ENCODE data around the gene DNAJB2.
A peak's percentile ranks its signal among the peaks of the same experiment; 100 is the strongest.

Gene DNAJB2

GRCh38 chr2:219279151-219279915 is at the start of gene DNAJB2:
TSS of gene DNAJB2 (plus strand) at chr2:219279366. CDS start at chr2:219279834, 468 bp downstream.
- peak; percentile 99 for DNase-seq

- peak in 1 of 2 donors; percentile 40 for DNase-seq
These were observed 49.1 kb upstream of the DNAJB2 start for GRCh38 chr2:219230059-219230540.

GRCh38 chr2:219234331-219234730 is 44.8 kb upstream of the DNAJB2 start:
- no peak for DNase-seq

- DNase-seq: no peak
These were observed 35.8 kb upstream of the DNAJB2 start for GRCh38 chr2:219243291-219243761.

- DNase-seq: no peak
These were observed 34.4 kb upstream of the DNAJB2 start for GRCh38 chr2:219244789-219245147.

GRCh38 chr2:219245148-219245898 is 33.8 kb upstream of the DNAJB2 start, which contains the start of the genes GLB1L and STK16:
TSS of gene GLB1L (minus strand) at chr2:219245444. CDS start at chr2:219243573, 1,871 bp downstream.
TSS of gene STK16 (plus strand) at chr2:219245479. CDS start at chr2:219246000, 521 bp downstream.
- peak; percentile 86 to 88 for DNase-seq

- DNase-seq: no peak
These were observed 33.3 kb upstream of the DNAJB2 start for GRCh38 chr2:219245899-219246230.

GRCh38 chr2:219246559-219246958 is 32.6 kb upstream of the DNAJB2 start:
- DNase-seq: no peak

GRCh38 chr2:219247678-219248642 is 31.2 kb upstream of the DNAJB2 start:
- DNase-seq: peak; percentile 49 to 80

- DNase-seq: no peak
These were observed 30.3 kb upstream of the DNAJB2 start for GRCh38 chr2:219248845-219249202.

- DNase-seq: peak; percentile 49 to 65
These were observed 29.8 kb upstream of the DNAJB2 start for GRCh38 chr2:219249203-219249980.

- DNase-seq: no peak
These were observed 29.0 kb upstream of the DNAJB2 start for GRCh38 chr2:219250049-219250781.

- DNase-seq: no peak
These were observed 27.5 kb upstream of the DNAJB2 start for GRCh38 chr2:219251656-219252055.

- DNase-seq: peak in 1 of 2 donors; percentile 24
These were observed 27.1 kb upstream of the DNAJB2 start for GRCh38 chr2:219252084-219252483.

- no peak for DNase-seq
These were observed 26.6 kb upstream of the DNAJB2 start for GRCh38 chr2:219252570-219252899.

GRCh38 chr2:219252900-219253752 is 26.0 kb upstream of the DNAJB2 start, which contains the start of gene TUBA4B:
TSS of gene TUBA4B (plus strand) at chr2:219253243. CDS start at chr2:219253408, 165 bp downstream.
- DNase-seq: peak; percentile 36 to 57

- DNase-seq: peak; percentile 91 to 94
These were observed 25.2 kb upstream of the DNAJB2 start, which contains the start of gene TUBA4A for GRCh38 chr2:219253753-219254589. TSS of gene TUBA4A (minus strand) at chr2:219253918. CDS start at chr2:219253858, 60 bp downstream.

- peak; percentile 48 to 61 for DNase-seq
These were observed 24.5 kb upstream of the DNAJB2 start for GRCh38 chr2:219254590-219255201.

All from CD4-positive, alpha-beta T cell treated with Interferon alpha-2 for 1 hour (primary cell).